Natural killer cell (primary cell): ENCODE measurements around the gene GDF15. TPM values are rescaled to one million over a fixed set of nuclear protein-coding genes. Genes with fewer than 3 reads are reported as not detected.

Source experiments
- ATAC-seq, 3 donors: fragments of 150-1000 bp in 2 of 3; fragments of 200-7000 bp in 1 of 3; cut with Tn5 transposase; 1 replicate in 1 of 3; 2 replicates in 2 of 3; pipeline ENCODE4 v1.10.0; 2021; ENCODE audit warnings: mild to moderate bottlenecking in 2 of 3, moderate library complexity in 2 of 3
- DNase-seq, 2 donors: peaks; one replicate each; pipeline versions ENCODE4 v3.0.0 to v3.0.0-alpha.2; 2013 to 2021; ENCODE audit warnings: mixed read lengths in 1 of 2
- H3K27ac ChIP-seq: one replicate; pipeline ENCODE4 v1.5.1; 2013; ENCODE audit warnings: mild to moderate bottlenecking, low read length
- H3K27me3 ChIP-seq: one replicate; pipeline ENCODE4 v1.6.1; 2013; ENCODE audit warnings: low read length; ENCODE audit not compliant: control insufficient read depth, insufficient read depth
- H3K36me3 ChIP-seq: one replicate; pipeline ENCODE4 v1.6.1; 2013; ENCODE audit warnings: low read length; ENCODE audit not compliant: control insufficient read depth, insufficient read depth
- H3K4me1 ChIP-seq: one replicate; pipeline ENCODE4 v1.6.1; 2013; ENCODE audit warnings: low read length; ENCODE audit not compliant: control insufficient read depth, insufficient read depth
- H3K4me3 ChIP-seq: one replicate; pipeline ENCODE4 v1.5.1; 2013; ENCODE audit warnings: low read length
- H3K9me3 ChIP-seq: one replicate; pipeline ENCODE4 v1.6.1; 2013; ENCODE audit warnings: low read length; ENCODE audit not compliant: control insufficient read depth, insufficient read depth
- H3K27ac Mint-ChIP-seq, 2 donors: one replicate each; pipeline ENCODE4 v1.8.0; 2022; ENCODE audit warnings: mild to moderate bottlenecking in 2 of 2, mixed read lengths in 2 of 2, moderate library complexity in 1 of 2
- H3K27me3 Mint-ChIP-seq, 2 donors: one replicate each; pipeline ENCODE4 v1.8.0; 2022; ENCODE audit warnings: low read depth in 2 of 2, mixed read lengths in 2 of 2
- H3K36me3 Mint-ChIP-seq: one replicate; pipeline ENCODE4 v1.8.0; 2022; ENCODE audit warnings: mixed read lengths
- H3K4me1 Mint-ChIP-seq, 2 donors: one replicate each; pipeline ENCODE4 v1.8.0; 2022; ENCODE audit warnings: mixed read lengths in 2 of 2
- H3K4me3 Mint-ChIP-seq: one replicate; pipeline ENCODE4 v1.8.0; 2022; ENCODE audit warnings: mild to moderate bottlenecking, moderate library complexity, mixed read lengths
- H3K9me3 Mint-ChIP-seq, 2 donors: one replicate each; pipeline ENCODE4 v1.8.0; 2022; ENCODE audit warnings: mixed read lengths in 2 of 2
- CTCF ChIP-seq: fragments of 200-600 bp; IDR thresholded peaks from one replicate; pipeline ENCODE4 v1.8.0; 2022; ENCODE audit warnings: antibody characterized with exemption
- WGBS: methylation state at CpG from one replicate; pipeline ENCODE4 v1.1.7; 2013; ENCODE audit warnings: missing lambda C conversion rate; ENCODE audit not compliant: insufficient coverage; 5-methylcytosine and 5-hydroxymethylcytosine counted together
- intact Hi-C: fragments of 100-400 bp; cut with micrococcal nuclease; formaldehyde crosslinking; loops from one replicate; pipeline ENCODE4 v1.14.2; 2022
- total RNA-seq, 4 donors: library from RNA; stranded (reverse); fragments of 120-200 nt in 1 of 4; gene quantifications; one replicate each; pipeline versions ENCODE4 v1.2.3 to v1.2.4, GENCODE V29; 2013 to 2022

GDF15 gene
- total RNA-seq, 3 donors from 2014 or later (not counting 1 experiment from before 2014, with no cell fraction given): 0.85 to 1.5 TPM; not detected in 1

GRCh38 chr19:18422530-18423191, 36.7 kb downstream of the GDF15 start:
- no peak overlapping the region for H3K4me3 ChIP-seq
- Mint-ChIP-seq H3K4me1 (peaks cover 60 to 82% of the 10 kb centered on the region in 2 donors), H3K27ac (peak overlapping the region; percentile 86 to 97), H3K27me3 (no peaks in the 10 kb centered on the region), H3K4me3 (peak overlapping the region; percentile 91), H3K9me3 (no peaks in the 10 kb centered on the region), H3K36me3 (no peaks in the 10 kb centered on the region)
- no peak for ATAC-seq
- H3K4me1 ChIP-seq: peaks cover 84% of the 10 kb centered on the region
- no peaks in the 10 kb centered on the region for H3K9me3 ChIP-seq
- TF ChIP-seq CTCF: no peak
- intact Hi-C loops: no loop called here
- WGBS: 40% methylated on average over 14 of the region's 14 CpGs
- peak in 1 of 2 donors; percentile 69 for DNase-seq
- H3K27me3 ChIP-seq: no peaks in the 10 kb centered on the region
- H3K36me3 ChIP-seq: peaks cover 3% of the 10 kb centered on the region
- H3K27ac ChIP-seq: peak overlapping the region; percentile 48

- intact Hi-C loops: no loop called here
- Histone ChIP-seq H3K36me3 (peaks cover 3% of the 10 kb centered on the region), H3K4me1 (peaks cover 83% of the 10 kb centered on the region), H3K4me3 (no peak overlapping the region), H3K27me3 (no peaks in the 10 kb centered on the region), H3K27ac (no peak overlapping the region), H3K9me3 (no peaks in the 10 kb centered on the region)
- TF ChIP-seq CTCF: no peak
- ATAC-seq: no peak
- H3K27ac Mint-ChIP-seq: peak overlapping the region; percentile 86 to 97
- no peaks in the 10 kb centered on the region for H3K36me3 Mint-ChIP-seq
- H3K27me3 Mint-ChIP-seq: no peaks in the 10 kb centered on the region
- H3K9me3 Mint-ChIP-seq: no peaks in the 10 kb centered on the region
- H3K4me3 Mint-ChIP-seq: peak overlapping the region; percentile 91
- peaks cover 53 to 74% of the 10 kb centered on the region in 2 donors for H3K4me1 Mint-ChIP-seq
- peak in 1 of 2 donors; percentile 18 for DNase-seq
- WGBS: 87% methylated on average over 21 of the region's 21 CpGs
Observed at GRCh38 chr19:18423258-18424020, 37.5 kb downstream of the GDF15 start.

GRCh38 chr19:18424122-18424889, 38.3 kb downstream of the GDF15 start:
- peak overlapping the region; percentile 29 to 97 for H3K27ac Mint-ChIP-seq
- intact Hi-C loops: no loop called here

More at GRCh38 chr19:18424122-18424889, 38.3 kb downstream of the GDF15 start:
- peak in 1 of 2 donors; percentile 14 for DNase-seq
- 81% methylated on average over 22 of the region's 22 CpGs for WGBS
- ATAC-seq: no peak
- Histone ChIP-seq H3K27ac (no peak overlapping the region), H3K27me3 (no peaks in the 10 kb centered on the region), H3K4me1 (peaks cover 83% of the 10 kb centered on the region), H3K36me3 (peaks cover 3% of the 10 kb centered on the region), H3K9me3 (no peaks in the 10 kb centered on the region), H3K4me3 (no peak overlapping the region)
- H3K27me3 Mint-ChIP-seq: no peaks in the 10 kb centered on the region
- H3K36me3 Mint-ChIP-seq: no peaks in the 10 kb centered on the region
- H3K4me3 Mint-ChIP-seq: peak overlapping the region; percentile 60
- no peak for TF ChIP-seq CTCF
- no peaks in the 10 kb centered on the region for H3K9me3 Mint-ChIP-seq
- H3K4me1 Mint-ChIP-seq: peaks cover 48 to 69% of the 10 kb centered on the region in 2 donors
